Measurements from ENCODE around the gene RIMS3. TPM values are rescaled to one million over a fixed set of nuclear protein-coding genes. Genes with fewer than 3 reads are reported as not detected.

RIMS3 gene
- total RNA-seq, 2 donors from 2014 or later = 1.7 to 2.1 TPM

Other genes starting within 250 kb of the RIMS3 start
- 1 to 10 TPM; 2.1 to 2.8 TPM for gene ZFP69B, start 215.2 kb downstream of the RIMS3 start, total RNA-seq
- gene ZFP69, start 188.4 kb downstream of the RIMS3 start, total RNA-seq = 1 to 10 TPM; 3.1 to 3.4 TPM
- 1 to 10 TPM; 4.4 to 7.4 TPM for gene EXO5, start 156.9 kb downstream of the RIMS3 start, total RNA-seq
- 1 to 10 TPM; 3.3 to 4.7 TPM for gene ZNF684, start 134.0 kb downstream of the RIMS3 start, total RNA-seq
- 10 to 100 TPM; 42.3 to 45.7 TPM for gene NFYC, start 26.0 kb upstream of the RIMS3 start, total RNA-seq
- gene KCNQ4, start 118.1 kb upstream of the RIMS3 start, total RNA-seq = under 1 TPM; 0.17 to 0.86 TPM
- gene CITED4, start 196.7 kb upstream of the RIMS3 start, total RNA-seq = 10 to 100 TPM; 17.2 to 23.6 TPM

Measured in T-helper 17 cell (primary cell).